Measurements from ENCODE around the gene LIPC. TPM values are rescaled to one million over a fixed set of nuclear protein-coding genes. Genes with fewer than 3 reads are reported as not detected.

LIPC gene
- polyA plus RNA-seq, 1 of the 3 experiments (the other 2 are of a cell fraction) = not detected

GRCh38 chr15:58546635-58547627, 115.1 kb downstream of the LIPC start (continued):
- TF ChIP-seq REST (IDR thresholded peaks at IDR 0.05; ENCODE audit: low read depth, low read length) (peak; percentile 53; the same call in 1 of the 2 replicates), CHD2 (IDR thresholded peaks at IDR 0.05; ENCODE audit: low read length, partially characterized antibody) (no peak), GABPA (IDR thresholded peaks at IDR 0.05; ENCODE audit: low read depth) (no peak), MEF2A (IDR thresholded peaks at IDR 0.05; ENCODE audit: borderline replicate concordance, low read depth) (no peak), TCF12 (IDR thresholded peaks at IDR 0.05) (peak; percentile 89), FOSL2 (IDR thresholded peaks at IDR 0.05; ENCODE audit: borderline replicate concordance, low read depth) (peak; percentile 94)
- TF ChIP-seq, protein P1, sequence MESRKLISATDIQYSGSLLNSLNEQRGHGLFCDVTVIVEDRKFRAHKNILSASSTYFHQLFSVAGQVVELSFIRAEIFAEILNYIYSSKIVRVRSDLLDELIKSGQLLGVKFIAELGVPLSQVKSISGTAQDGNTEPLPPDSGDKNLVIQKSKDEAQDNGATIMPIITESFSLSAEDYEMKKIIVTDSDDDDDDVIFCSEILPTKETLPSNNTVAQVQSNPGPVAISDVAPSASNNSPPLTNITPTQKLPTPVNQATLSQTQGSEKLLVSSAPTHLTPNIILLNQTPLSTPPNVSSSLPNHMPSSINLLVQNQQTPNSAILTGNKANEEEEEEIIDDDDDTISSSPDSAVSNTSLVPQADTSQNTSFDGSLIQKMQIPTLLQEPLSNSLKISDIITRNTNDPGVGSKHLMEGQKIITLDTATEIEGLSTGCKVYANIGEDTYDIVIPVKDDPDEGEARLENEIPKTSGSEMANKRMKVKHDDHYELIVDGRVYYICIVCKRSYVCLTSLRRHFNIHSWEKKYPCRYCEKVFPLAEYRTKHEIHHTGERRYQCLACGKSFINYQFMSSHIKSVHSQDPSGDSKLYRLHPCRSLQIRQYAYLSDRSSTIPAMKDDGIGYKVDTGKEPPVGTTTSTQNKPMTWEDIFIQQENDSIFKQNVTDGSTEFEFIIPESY (IDR thresholded peaks at IDR 0.05; ENCODE audit: borderline replicate concordance, low read depth) = peak; percentile 52; the same call in 1 of the 2 replicates

GRCh38 chr15:58547628-58548307, 116.0 kb downstream of the LIPC start:
- Histone ChIP-seq H3K4me3 (ENCODE audit: low read depth in 2 of 2, low read length in 1 of 2) (no peak overlapping the region), H2AFZ (ENCODE audit: low read depth) (no peak overlapping the region), H3K36me3 (replicated peaks in 1 of 2; ENCODE audit: control insufficient read depth in 1 of 2, insufficient read depth in 2 of 2, low read length in 1 of 2) (no peaks in the 10 kb centered on the region), H3K4me1 (ENCODE audit: control insufficient read depth in 1 of 2, insufficient read depth in 2 of 2, low read depth in 1 of 2, low read length in 1 of 2) (peaks cover 17 to 22% of the 10 kb centered on the region in 2 experiments; a peak in 2 of 4 replicates), H3K9me3 (no peaks in the 10 kb centered on the region), H4K20me1 (ENCODE audit: insufficient read depth) (no peaks in the 10 kb centered on the region), H3K27me3 (ENCODE audit: insufficient read depth) (no peaks in the 10 kb centered on the region), H3K9me2 (no peaks in the 10 kb centered on the region), H3K79me2 (ENCODE audit: insufficient read depth) (no peaks in the 10 kb centered on the region), H3K9ac (no peak overlapping the region), H3K4me2 (peak overlapping the region; percentile 80), H3F3A (replicated peaks; ENCODE audit: insufficient read depth) (peaks cover 20% of the 10 kb centered on the region), H3K27ac (ENCODE audit: low read depth in 2 of 2, low read length in 1 of 2) (peak overlapping the region in 1 of 2 experiments; percentile 89; a peak in 2 of 4 replicates)
- ChIA-PET POLR2A (interaction anchor here (0.7 kb wide), 1 partner anchor 202 kb away, joined by 3 read pairs; the partner anchor contains the start of gene ADAM10), CTCF (no interaction called here)
- 85% methylated on average over 9 of the region's 9 CpGs for WGBS (ENCODE audit: low lambda C conversion rate)
- DNase-seq = no peak
- TF ChIP-seq PBX3 (IDR thresholded peaks at IDR 0.05) (no peak), JUND (IDR thresholded peaks at IDR 0.05) (no peak), USF1 (IDR thresholded peaks at IDR 0.05; ENCODE audit: borderline replicate concordance, low read depth) (no peak), REST (IDR thresholded peaks at IDR 0.05; ENCODE audit: low read depth, low read length) (no peak), RAD21 (IDR thresholded peaks at IDR 0.05; ENCODE audit: low read length) (no peak), CTCF (IDR thresholded peaks at IDR 0.05) (no peak), TEAD4 (IDR thresholded peaks at IDR 0.05; ENCODE audit: borderline replicate concordance, insufficient read depth) (no peak), NFIC (IDR thresholded peaks at IDR 0.05; ENCODE audit: borderline replicate concordance) (no peak)
